ENCODE results near the gene RASEF.

The RASEF gene

GRCh38 chr9:83108208-83108607, 45.3 kb upstream of the RASEF start:
- no peak for DNase-seq (ENCODE audit: low read depth in 1 of 2, low spot score in 1 of 2)
- no peak overlapping the region for H3K4me3 ChIP-seq (replicated peaks; ENCODE audit: insufficient read depth, low read length)
- no peak overlapping the region for H3K27ac ChIP-seq (replicated peaks)
- no peak for TF ChIP-seq SPI1 (IDR thresholded peaks at IDR 0.05; ENCODE audit: borderline replicate concordance, low read depth)
- no peak for TF ChIP-seq POLR2AphosphoS5 (IDR thresholded peaks at IDR 0.05; ENCODE audit: low read depth)
- TF ChIP-seq REST (IDR thresholded peaks at IDR 0.05; ENCODE audit: insufficient replicate concordance, low read depth) = no peak
- no peak for TF ChIP-seq GABPA (IDR thresholded peaks at IDR 0.05; ENCODE audit: low read depth)
- TF ChIP-seq, protein P1, sequence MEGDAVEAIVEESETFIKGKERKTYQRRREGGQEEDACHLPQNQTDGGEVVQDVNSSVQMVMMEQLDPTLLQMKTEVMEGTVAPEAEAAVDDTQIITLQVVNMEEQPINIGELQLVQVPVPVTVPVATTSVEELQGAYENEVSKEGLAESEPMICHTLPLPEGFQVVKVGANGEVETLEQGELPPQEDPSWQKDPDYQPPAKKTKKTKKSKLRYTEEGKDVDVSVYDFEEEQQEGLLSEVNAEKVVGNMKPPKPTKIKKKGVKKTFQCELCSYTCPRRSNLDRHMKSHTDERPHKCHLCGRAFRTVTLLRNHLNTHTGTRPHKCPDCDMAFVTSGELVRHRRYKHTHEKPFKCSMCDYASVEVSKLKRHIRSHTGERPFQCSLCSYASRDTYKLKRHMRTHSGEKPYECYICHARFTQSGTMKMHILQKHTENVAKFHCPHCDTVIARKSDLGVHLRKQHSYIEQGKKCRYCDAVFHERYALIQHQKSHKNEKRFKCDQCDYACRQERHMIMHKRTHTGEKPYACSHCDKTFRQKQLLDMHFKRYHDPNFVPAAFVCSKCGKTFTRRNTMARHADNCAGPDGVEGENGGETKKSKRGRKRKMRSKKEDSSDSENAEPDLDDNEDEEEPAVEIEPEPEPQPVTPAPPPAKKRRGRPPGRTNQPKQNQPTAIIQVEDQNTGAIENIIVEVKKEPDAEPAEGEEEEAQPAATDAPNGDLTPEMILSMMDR (IDR thresholded peaks at IDR 0.05; ENCODE audit: insufficient read depth, low read length) = no peak
- no peaks in the 10 kb centered on the region for H3K27me3 ChIP-seq (ENCODE audit: insufficient read depth, poor library complexity, severe bottlenecking)

- Histone ChIP-seq H3K27me3 (ENCODE audit: insufficient read depth, poor library complexity, severe bottlenecking) (no peaks in the 10 kb centered on the region), H3K4me3 (replicated peaks; ENCODE audit: insufficient read depth, low read length) (no peak overlapping the region), H3K27ac (replicated peaks) (no peak overlapping the region)
- DNase-seq (ENCODE audit: low read depth in 1 of 2, low spot score in 1 of 2) = no peak
- TF ChIP-seq POLR2AphosphoS5 (IDR thresholded peaks at IDR 0.05; ENCODE audit: low read depth) (no peak), GABPA (IDR thresholded peaks at IDR 0.05; ENCODE audit: low read depth) (no peak), SPI1 (IDR thresholded peaks at IDR 0.05; ENCODE audit: borderline replicate concordance, low read depth) (no peak), REST (IDR thresholded peaks at IDR 0.05; ENCODE audit: insufficient replicate concordance, low read depth) (no peak)
- TF ChIP-seq, protein P1 (IDR thresholded peaks at IDR 0.05; ENCODE audit: insufficient read depth, low read length) = no peak
Measured at GRCh38 chr9:83106772-83107171, 43.8 kb upstream of the RASEF start.

DNA sequence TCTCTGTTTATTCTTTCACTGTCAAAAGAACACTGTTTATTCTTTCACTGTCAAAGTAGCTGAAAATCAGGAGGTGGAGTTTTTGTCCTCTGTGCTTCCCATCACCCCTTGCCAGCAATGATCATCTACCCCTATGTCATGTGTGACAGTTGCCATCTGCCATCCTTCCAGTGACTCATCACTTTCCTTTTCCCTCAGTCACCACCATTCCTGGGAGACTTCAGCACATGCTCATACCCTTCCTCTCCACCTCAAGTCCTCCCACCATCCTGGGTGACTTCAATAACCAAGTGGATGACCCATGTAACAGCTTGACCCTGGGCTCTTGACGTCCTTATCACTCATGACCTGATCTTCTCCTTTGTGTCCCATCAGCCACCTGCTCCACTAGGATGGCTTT, 43.3 kb upstream of the RASEF start:
- Histone ChIP-seq H3K27ac (replicated peaks) (no peak overlapping the region), H3K4me3 (replicated peaks; ENCODE audit: insufficient read depth, low read length) (no peak overlapping the region), H3K27me3 (ENCODE audit: insufficient read depth, poor library complexity, severe bottlenecking) (no peaks in the 10 kb centered on the region)
- no peak for DNase-seq (ENCODE audit: low read depth in 1 of 2, low spot score in 1 of 2)
- TF ChIP-seq REST (IDR thresholded peaks at IDR 0.05; ENCODE audit: insufficient replicate concordance, low read depth) = no peak
- TF ChIP-seq, protein P1 (IDR thresholded peaks at IDR 0.05; ENCODE audit: insufficient read depth, low read length) = no peak
- no peak for TF ChIP-seq POLR2AphosphoS5 (IDR thresholded peaks at IDR 0.05; ENCODE audit: low read depth)
- no peak for TF ChIP-seq SPI1 (IDR thresholded peaks at IDR 0.05; ENCODE audit: borderline replicate concordance, low read depth)
- no peak for TF ChIP-seq GABPA (IDR thresholded peaks at IDR 0.05; ENCODE audit: low read depth)

All from HL-60 (cell line).